GM20431 (cell line): ENCODE results near the gene HERC2.
"Not testable (repeated sequence)": the region's sequence is repeated elsewhere in the genome, so short reads cannot be mapped to it uniquely, and the experiment has no call there.

Source experiments
- in situ Hi-C: fragments of 300-500 bp; cut with MseI, MboI; formaldehyde crosslinking; loops from one replicate; pipeline ENCODE4 v1.15.0; 2020; ENCODE audit warnings: low sequenced_read_pairs; ENCODE audit not compliant: unreplicated experiment

Gene HERC2

DNA sequence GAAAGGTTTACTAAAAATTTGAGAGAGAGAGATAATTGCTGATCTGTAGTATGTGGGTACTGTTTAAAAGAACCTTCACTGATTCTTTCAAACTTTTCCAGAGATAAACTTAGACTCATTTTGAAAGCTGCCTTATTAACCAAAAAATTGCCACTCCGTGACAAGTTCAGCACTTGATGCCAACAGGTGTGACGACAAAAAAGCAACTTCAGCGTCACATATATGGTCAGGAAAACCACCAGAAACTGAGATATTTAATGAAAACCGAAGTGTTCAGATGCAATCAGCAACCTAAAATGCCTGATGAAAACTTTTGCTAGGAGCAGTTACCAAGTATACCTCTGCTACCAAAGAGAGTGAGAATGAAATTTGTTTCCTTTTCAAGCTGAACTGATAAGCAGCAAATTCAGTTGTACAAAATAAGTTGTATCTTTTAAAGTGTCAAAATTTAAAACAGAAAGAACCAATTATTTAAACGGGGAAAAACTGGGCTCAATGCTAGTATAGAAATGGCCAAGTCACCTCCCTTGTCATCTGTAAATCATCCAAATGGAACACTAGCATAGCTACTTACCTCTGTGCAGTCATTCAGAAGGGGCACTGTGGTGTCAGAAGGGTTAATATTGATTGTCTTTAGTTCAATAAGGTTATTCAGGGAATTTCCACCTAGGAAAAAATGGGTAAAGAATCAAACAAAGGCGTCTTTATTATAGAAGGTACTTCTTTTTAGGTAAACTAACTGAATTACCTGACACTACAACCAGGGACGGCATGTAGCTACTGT, 131.4 kb downstream of the HERC2 start:
- in situ Hi-C loops, result no loop called here

- in situ Hi-C loops, result no loop called here
These were observed 136.7 kb downstream of the HERC2 start for GRCh38 chr15:28185148-28185895.

DNA sequence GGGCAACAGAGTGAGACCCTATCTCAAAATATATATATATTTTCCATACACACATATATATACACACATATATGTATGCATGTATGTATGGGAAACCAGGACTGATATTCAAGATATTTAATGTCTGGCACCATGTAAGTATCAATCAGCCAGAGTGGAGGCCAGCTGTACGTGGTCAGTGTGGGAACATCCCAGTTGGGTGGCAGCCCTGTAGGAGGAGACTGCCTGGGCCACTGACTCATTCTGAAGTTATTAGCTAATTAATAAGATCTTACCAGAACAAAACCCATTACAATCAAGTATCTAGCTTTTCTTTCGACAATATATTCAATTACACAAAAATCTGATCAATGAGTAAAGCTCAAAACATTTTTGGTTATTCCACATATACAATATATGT, 137.8 kb downstream of the HERC2 start:
- in situ Hi-C loops, result no loop called here

- in situ Hi-C loops, result no loop called here
These were observed 139.2 kb downstream of the HERC2 start for GRCh38 chr15:28182731-28183130.

DNA sequence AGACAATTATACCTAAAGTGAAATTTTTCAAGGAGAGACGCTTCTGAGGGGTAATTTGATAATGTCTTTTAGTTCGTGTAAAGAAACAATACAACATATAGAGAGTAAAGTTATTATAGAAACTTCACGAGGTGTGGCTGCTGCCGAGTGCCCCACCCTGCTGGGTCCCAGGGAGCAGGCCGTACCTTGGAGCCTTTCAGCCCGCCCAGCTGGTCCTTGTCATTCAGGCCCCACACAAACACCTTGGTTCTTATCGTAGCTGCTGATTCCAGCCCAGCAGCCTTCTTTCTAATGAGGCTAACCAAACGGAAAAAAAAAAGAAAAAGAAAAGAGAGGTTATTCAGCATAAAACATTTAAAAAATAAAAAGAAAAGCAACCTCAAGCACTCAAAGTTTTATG, 139.8 kb downstream of the HERC2 start:
- in situ Hi-C loops, result no loop called here

DNA sequence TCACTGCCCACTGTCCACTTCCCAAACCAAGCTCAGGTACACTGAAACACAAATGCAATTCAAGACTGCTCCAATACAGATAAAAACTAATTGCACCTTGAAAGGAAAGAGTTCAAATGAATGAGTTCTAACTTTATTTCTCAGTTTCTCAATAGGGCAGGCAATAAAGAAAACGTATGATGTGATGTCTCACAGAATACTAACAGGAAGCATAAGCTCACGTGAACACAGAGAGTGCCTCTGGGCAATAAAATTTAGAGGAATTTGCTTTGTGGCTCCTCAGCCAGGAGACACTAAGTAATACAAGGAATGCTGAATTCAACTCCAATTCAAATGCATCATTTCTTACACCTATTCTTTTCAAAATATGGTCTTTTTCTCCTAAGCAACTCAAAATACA, 140.6 kb downstream of the HERC2 start:
- in situ Hi-C loops, result no loop called here

DNA sequence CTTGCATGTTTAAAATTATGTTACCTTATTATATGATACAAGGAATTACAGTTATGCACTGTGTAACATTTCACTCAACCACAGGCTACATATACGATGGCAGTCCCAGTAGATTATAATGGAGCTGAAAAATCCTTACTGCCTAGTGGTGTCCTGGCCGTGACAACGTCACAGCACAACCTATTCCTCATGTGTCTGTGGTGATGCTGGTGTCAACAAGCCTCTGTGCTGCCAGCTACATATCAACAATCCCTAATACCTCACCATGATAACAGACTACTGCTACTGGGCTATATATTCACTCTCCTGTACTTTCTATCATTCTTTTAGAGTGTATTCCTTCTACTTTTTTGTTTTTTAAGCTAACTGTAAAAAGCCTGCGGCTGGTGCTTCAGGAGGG, 142.7 kb downstream of the HERC2 start:
- in situ Hi-C loops, result no loop called here

DNA sequence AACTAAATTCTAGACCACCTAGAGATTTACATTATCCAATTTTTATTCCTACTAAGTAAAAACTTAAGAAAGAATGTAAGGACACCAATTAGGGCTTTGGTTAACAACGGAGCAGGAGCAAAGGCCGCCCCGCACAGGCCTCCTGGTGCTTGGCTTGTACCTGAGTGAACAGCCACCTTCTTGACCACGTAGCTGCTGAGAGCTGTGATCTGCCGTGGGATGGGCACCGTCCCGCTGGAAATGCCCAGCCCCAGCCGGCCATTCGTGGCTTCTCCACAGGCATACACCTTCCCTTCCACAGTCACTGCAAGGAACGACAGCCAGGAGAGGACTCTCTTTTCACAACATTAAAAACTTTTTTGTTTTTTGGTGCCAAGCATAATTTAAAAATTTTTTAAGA, 143.3 kb downstream of the HERC2 start:
- in situ Hi-C loops, result no loop called here

GRCh38 chr15:28178290-28178689, 143.7 kb downstream of the HERC2 start:
- in situ Hi-C loops, result no loop called here

GRCh38 chr15:28169366-28169765, 152.6 kb downstream of the HERC2 start:
- in situ Hi-C loops, result no loop called here

GRCh38 chr15:28168405-28169121, 153.4 kb downstream of the HERC2 start:
- in situ Hi-C loops, result not testable (repeated sequence)

DNA sequence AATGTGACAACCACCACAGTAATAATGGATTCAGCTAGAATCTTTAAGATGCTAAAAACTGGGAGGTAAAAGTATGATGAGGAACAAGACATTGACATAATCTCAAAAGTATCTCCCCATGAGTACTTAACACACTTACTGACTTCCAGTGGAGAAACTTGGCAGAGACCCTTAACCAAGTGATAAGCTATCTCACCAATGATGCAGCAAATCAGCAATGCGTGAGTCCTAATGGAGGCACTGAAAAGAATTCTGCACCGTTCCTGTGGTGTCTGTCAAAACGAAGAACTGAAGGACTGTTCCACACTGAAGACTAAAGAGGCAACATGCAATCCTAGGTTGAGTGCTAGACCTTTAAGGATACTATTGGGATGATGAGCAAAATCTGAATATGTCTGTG, 154.9 kb downstream of the HERC2 start:
- in situ Hi-C loops, result no loop called here

DNA sequence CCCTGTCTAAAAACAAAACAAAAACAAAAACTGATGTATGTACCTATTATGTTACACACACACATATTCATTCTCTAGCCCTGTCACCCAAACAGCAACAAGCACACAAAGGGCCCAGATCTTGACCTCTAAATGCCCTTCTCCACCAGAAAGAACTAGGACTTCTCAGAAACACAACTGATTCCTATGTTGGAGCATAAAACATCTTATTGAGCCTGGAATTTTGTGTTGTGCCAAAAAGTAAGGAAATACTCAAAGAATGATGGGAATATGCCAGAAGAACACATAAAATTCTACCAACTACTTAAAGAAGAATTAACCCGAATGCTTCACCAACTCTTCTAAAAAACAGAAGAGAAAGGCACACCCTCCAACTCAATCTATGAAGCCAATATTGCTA, 156.2 kb downstream of the HERC2 start:
- in situ Hi-C loops, result no loop called here

GRCh38 chr15:28164876-28165275, 157.1 kb downstream of the HERC2 start:
- in situ Hi-C loops, result no loop called here

DNA sequence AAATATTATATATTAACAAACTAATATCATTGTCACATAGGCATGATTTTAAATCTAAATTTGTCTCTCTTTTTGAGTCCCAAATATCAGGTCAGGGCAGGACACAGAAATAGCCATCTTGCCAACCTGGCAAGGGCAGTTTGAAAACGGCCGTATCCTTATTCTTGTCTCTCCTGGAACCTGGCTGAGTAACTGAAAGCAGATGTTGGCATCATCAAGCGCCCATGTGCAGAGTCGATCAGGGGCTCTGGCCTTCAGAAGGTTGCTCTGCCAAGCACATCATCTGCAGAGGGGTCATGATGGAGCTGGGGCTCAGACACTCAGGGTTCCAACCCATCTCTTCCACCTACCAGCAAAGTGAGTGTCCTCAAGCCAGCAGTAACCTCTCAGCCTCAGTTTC, 167.7 kb downstream of the HERC2 start:
- in situ Hi-C loops, result no loop called here

GRCh38 chr15:28153492-28154119, 168.4 kb downstream of the HERC2 start:
- in situ Hi-C loops, result no loop called here

DNA sequence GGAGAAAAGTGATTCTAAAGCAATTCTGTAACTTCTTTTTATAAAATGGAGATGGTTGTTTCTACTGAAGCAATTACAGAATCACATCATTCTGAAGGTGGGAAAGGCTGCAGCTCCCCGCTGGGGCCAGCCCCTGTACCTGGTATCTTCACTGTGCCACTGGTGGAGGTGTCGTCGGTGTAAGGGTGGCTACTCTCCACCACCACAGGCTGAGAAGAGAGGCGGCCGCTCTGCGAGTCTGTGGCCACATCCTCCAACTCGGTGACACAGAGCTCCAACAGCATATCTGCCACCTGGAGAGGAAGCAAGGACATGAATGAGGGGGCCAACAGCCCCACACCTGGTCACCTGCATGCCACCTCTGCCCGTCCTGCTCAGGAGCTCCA, 169.4 kb downstream of the HERC2 start:
- in situ Hi-C loops, result not testable (repeated sequence)

GRCh38 chr15:28151864-28152537, 170.0 kb downstream of the HERC2 start:
- in situ Hi-C loops, result not testable (repeated sequence)

GRCh38 chr15:28147801-28148200, 174.2 kb downstream of the HERC2 start:
- in situ Hi-C loops, result no loop called here

DNA sequence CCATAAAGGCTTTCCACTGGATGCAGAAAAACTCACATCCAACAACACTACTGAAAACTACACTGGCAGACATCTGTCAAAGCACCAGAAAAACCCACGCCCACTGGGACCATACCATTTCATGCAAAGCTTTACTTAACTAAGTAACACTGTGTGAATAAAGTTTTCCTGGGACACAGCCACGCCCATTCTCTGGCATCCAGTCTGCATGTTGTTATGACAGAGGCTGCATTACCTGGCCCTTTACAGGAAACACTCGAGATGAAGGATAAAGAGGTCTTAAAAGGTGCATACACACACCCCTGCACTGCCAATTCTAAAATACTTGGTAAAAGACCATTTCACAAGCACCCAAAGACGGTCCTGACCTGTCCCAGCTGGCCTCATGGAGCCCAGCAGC, 176.6 kb downstream of the HERC2 start:
- in situ Hi-C loops, result not testable (repeated sequence)
